OCI-LY3 (cell line): Measurements from ENCODE around the gene CROCC2.

Experiments
- H2AFZ ChIP-seq: fragments of 200-600, 300-600 bp; shearing (Covaris generic); 2 replicates; pipeline ENCODE4 v1.6.0; 2014; ENCODE audit warnings: antibody characterized with exemption, low read depth, low read length
- H3K27ac ChIP-seq: fragments of 200-600, 300-600 bp; sonication (generic); 2 replicates; pipeline ENCODE4 v1.5.1; 2014; ENCODE audit warnings: mild to moderate bottlenecking, low read length, moderate library complexity, mixed read lengths
- H3K27me3 ChIP-seq: fragments of 200-600, 300-600 bp; sonication (generic); 2 replicates; pipeline ENCODE4 v1.6.1; 2014; ENCODE audit warnings: low read depth, low read length, mixed read lengths
- H3K36me3 ChIP-seq: fragments of 200-600, 300-600 bp; sonication (generic); replicated peaks from 2 replicates; pipeline ENCODE3; 2014; ENCODE audit warnings: low read depth, low read length, mixed read lengths
- H3K4me1 ChIP-seq: fragments of 300-600, 200-600 bp; sonication (generic); 2 replicates; pipeline ENCODE4 v1.6.1; 2014; ENCODE audit warnings: low read length, mixed read lengths
- H3K4me2 ChIP-seq: fragments of 200-600, 300-600 bp; sonication (generic); 2 replicates; pipeline ENCODE4 v1.6.1; 2014; ENCODE audit warnings: low read length, mixed read lengths
- H3K4me3 ChIP-seq: fragments of 300-600, 200-600 bp; sonication (generic); 2 replicates; pipeline ENCODE4 v1.5.1; 2014; ENCODE audit warnings: antibody characterized with exemption, mild to moderate bottlenecking, low read length, moderate library complexity
- H3K79me2 ChIP-seq: fragments of 300-600, 200-600 bp; shearing (Covaris generic); 2 replicates; pipeline ENCODE4 v1.6.1; 2014; ENCODE audit warnings: mild to moderate bottlenecking, low read length, mixed read lengths
- H3K9ac ChIP-seq: fragments of 300-600, 200-600 bp; shearing (Covaris generic); 2 replicates; pipeline ENCODE4 v1.6.0; 2014; ENCODE audit warnings: mild to moderate bottlenecking, low read length, moderate library complexity
- H3K9me3 ChIP-seq: fragments of 200-600, 300-600 bp; shearing (Covaris generic); 2 replicates; pipeline ENCODE4 v1.6.1; 2014; ENCODE audit warnings: low read length, mixed read lengths; ENCODE audit not compliant: insufficient read depth
- H4K20me1 ChIP-seq: fragments of 200-600, 300-600 bp; sonication (generic); 2 replicates; pipeline ENCODE4 v1.6.1; 2016; ENCODE audit warnings: low read length, mixed read lengths; ENCODE audit not compliant: insufficient read depth
- EZH2phosphoT487 ChIP-seq: fragments of 200-600 bp; shearing (Covaris generic); IDR thresholded peaks from 2 replicates; pipeline ENCODE4 v1.6.1; 2018; ENCODE audit warnings: antibody characterized with exemption, mixed run types, low read depth
- TF ChIP-seq, protein P1 (sequence below): fragments of 200-600, 300-600 bp; sonication (generic); IDR thresholded peaks from 2 replicates; pipeline ENCODE4 v1.5.1; 2014; ENCODE audit warnings: antibody characterized with exemption, low read length, low read depth

Gene CROCC2

DNA sequence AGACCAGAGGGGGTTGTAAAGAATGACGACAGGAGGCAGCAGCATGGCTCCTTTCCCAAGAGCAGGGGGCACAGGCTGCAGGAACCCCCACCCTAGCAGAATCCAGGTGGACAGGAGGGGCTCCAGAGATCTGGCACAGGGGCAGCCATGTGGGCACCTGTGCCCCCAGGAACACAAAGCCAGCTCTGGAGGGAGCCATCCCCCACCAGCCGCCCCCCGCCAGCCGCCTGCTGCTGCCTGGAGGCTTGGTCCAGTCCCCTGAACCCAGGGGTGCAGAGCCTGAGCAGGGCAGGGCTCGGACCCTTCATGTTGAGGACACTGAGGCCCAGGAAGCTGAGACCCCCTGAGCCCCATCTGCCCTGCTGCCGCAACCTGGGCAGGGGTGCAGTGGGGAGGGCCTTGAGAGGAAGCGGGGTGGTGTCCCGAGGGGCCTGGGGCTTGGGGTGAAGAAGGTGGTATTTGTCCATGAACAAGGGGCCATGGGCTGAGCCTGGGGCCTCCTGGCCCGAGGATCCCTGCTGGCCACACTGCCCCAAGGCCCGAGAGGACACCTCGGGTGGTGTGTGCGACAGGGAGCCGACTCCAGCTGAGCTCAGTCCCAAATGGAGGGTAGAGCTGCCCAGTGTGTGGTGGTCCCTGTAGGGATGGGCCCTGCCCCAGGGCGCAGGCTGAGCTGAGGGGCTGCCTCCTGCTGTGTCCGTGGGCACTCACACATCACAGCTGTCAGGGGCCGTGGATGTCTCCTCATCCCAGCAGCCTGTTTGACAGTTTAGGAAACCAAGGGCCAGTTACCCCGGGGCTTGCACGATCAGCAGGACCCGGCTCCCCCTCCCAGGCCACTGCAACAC is 52.5 kb downstream of the CROCC2 start:
- H4K20me1 ChIP-seq: no peaks in the 10 kb centered on the region
- H2AFZ ChIP-seq: no peak overlapping the region
- no peaks in the 10 kb centered on the region for H3K79me2 ChIP-seq
- no peak overlapping the region for H3K4me3 ChIP-seq
- H3K27me3 ChIP-seq: no peaks in the 10 kb centered on the region
- H3K36me3 ChIP-seq: no peaks in the 10 kb centered on the region
- TF ChIP-seq, protein P1, sequence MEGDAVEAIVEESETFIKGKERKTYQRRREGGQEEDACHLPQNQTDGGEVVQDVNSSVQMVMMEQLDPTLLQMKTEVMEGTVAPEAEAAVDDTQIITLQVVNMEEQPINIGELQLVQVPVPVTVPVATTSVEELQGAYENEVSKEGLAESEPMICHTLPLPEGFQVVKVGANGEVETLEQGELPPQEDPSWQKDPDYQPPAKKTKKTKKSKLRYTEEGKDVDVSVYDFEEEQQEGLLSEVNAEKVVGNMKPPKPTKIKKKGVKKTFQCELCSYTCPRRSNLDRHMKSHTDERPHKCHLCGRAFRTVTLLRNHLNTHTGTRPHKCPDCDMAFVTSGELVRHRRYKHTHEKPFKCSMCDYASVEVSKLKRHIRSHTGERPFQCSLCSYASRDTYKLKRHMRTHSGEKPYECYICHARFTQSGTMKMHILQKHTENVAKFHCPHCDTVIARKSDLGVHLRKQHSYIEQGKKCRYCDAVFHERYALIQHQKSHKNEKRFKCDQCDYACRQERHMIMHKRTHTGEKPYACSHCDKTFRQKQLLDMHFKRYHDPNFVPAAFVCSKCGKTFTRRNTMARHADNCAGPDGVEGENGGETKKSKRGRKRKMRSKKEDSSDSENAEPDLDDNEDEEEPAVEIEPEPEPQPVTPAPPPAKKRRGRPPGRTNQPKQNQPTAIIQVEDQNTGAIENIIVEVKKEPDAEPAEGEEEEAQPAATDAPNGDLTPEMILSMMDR: no peak
- no peak for TF ChIP-seq EZH2phosphoT487
- H3K4me2 ChIP-seq: no peak overlapping the region
- no peaks in the 10 kb centered on the region for H3K9me3 ChIP-seq
- no peak overlapping the region for H3K27ac ChIP-seq
- no peaks in the 10 kb centered on the region for H3K4me1 ChIP-seq
- H3K9ac ChIP-seq: no peak overlapping the region

DNA sequence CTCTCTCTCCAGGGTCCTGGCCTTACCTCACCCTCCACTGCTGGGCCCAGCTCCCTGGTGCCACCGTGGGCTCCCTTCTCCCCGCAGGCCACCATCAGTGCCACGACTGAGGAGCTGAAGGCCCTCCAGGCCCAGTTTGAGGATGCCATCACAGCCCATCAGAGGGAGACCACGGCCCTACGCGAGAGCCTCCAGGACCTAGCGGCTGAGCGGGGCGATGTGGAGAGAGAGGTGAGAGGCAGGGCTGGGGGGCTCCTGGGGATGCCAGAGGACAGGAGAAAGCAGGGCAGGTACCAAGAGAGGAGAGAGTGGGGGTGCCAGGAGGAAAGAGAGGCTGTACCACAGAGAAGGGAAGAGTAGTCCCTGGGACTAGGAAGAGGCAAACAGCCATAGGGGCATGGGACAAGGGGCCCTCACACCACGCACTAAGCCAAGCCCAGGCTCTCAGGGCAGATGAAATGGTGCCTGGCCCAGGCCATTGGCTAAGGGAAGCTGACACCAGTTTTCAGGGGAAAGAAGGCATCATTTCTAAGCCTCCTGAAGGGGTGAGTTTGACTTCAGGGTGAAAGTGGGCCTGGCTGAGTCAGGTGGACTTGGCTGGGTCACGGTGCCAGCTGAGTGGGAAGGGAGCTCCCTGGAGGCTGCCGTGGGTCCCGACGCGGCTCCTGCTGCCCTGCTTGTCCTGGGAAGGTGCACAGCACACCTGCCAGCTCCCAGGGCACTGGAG is 53.2 kb downstream of the CROCC2 start:
- Histone ChIP-seq H3K9me3 (no peaks in the 10 kb centered on the region), H3K36me3 (no peaks in the 10 kb centered on the region), H4K20me1 (no peaks in the 10 kb centered on the region), H3K27me3 (no peaks in the 10 kb centered on the region), H3K4me1 (no peaks in the 10 kb centered on the region), H3K27ac (no peak overlapping the region), H3K79me2 (no peaks in the 10 kb centered on the region), H3K4me3 (no peak overlapping the region), H3K4me2 (no peak overlapping the region), H2AFZ (no peak overlapping the region), H3K9ac (no peak overlapping the region)
- TF ChIP-seq, protein P1: no peak
- TF ChIP-seq EZH2phosphoT487: no peak

DNA sequence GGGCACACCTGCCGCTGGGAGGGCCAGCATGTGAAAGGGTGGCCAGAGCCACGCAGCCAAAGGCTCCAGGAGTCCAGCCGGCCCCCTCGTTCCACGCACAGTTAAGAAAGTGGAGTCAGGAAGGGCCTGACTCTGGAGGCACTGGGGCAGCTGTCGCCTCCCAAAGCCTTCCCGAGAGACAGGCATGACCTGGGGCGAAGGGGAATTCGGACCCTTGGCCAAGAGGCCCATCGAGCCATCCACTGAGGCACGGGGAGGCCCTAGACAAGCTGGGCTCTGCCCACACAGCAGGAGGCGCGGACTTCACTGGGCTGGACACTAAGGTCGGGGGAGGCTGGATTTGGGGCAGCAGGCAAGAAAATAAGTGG is 53.8 kb downstream of the CROCC2 start:
- H3K27ac ChIP-seq: no peak overlapping the region
- H3K4me3 ChIP-seq: no peak overlapping the region
- H3K79me2 ChIP-seq: no peaks in the 10 kb centered on the region
- H3K36me3 ChIP-seq: no peaks in the 10 kb centered on the region
- TF ChIP-seq EZH2phosphoT487: no peak
- TF ChIP-seq, protein P1: no peak
- H3K4me1 ChIP-seq: no peaks in the 10 kb centered on the region
- H3K9me3 ChIP-seq: no peaks in the 10 kb centered on the region
- H3K27me3 ChIP-seq: no peaks in the 10 kb centered on the region
- no peak overlapping the region for H3K9ac ChIP-seq
- no peaks in the 10 kb centered on the region for H4K20me1 ChIP-seq
- no peak overlapping the region for H3K4me2 ChIP-seq
- H2AFZ ChIP-seq: no peak overlapping the region

DNA sequence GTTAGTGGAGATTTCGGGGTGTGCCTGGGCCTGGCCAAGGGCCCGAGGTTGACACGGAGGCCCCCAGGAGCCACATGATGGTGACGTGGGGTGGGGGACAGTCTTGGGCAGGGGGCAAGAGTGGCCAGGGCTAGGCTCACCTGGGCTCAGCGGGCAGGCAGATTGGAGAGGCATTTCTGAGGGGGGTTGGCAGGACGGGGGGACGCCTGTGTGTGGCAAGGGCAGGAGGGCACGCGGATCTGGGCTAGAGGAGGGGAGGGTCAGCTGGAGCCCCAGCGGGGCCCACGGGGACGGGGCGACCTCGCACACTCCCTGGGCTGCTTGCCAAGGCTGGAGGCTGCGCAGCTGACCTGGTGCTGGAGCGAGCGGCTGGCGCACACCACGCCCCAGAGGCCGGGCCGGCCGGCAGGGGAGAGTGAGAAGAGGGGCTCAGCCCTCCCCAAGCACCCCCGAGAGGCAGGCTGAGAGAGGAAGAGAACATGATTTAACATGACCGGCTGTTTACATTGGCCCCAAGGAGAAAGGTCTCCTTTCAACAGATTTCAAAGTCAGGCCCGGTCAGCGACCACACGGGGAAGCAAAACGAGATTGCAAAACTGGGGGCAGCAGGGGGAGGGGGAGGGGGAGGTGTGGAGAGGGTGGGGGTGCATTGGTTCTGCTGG is 54.3 kb downstream of the CROCC2 start:
- Histone ChIP-seq H3K4me1 (no peaks in the 10 kb centered on the region), H3K4me2 (no peak overlapping the region), H2AFZ (no peak overlapping the region), H3K79me2 (no peaks in the 10 kb centered on the region), H3K4me3 (no peak overlapping the region), H3K9me3 (no peaks in the 10 kb centered on the region), H3K9ac (no peak overlapping the region), H3K27me3 (no peaks in the 10 kb centered on the region), H4K20me1 (no peaks in the 10 kb centered on the region), H3K36me3 (no peaks in the 10 kb centered on the region), H3K27ac (no peak overlapping the region)
- TF ChIP-seq, protein P1: no peak
